H1 (cell line): ENCODE data around the gene TRIOBP. TPM values are rescaled to one million over a fixed set of nuclear protein-coding genes. Genes with fewer than 3 reads are reported as not detected.

ENCODE experiments used
- CTCF ChIA-PET: fragments of 300-600 bp; sonication (Branson Sonifier 250); formaldehyde crosslinking; loops from one replicate; lab custom pipeline; 2021; ENCODE audit not compliant: partially characterized antibody; lab: Charles Lee
- POLR2A ChIA-PET: fragments of 300-600 bp; sonication (Branson Sonifier 250); formaldehyde crosslinking; loops from one replicate; lab custom pipeline; 2021; ENCODE audit warnings: inconsistent platforms; ENCODE audit not compliant: partially characterized antibody; lab: Charles Lee
- DNase-seq, 2 experiments: peaks; one replicate each; pipeline versions ENCODE4 v3.0.0 to v3.0.0-alpha.2; 2010 to 2022; ENCODE audit warnings: low spot score in 2 of 2, low read depth in 1 of 2, mixed read lengths in 1 of 2
- FAIRE-seq: peaks from 2 replicates; lab custom pipeline; 2011; peaks lifted over from hg19 to GRCh38; lab: Jason Lieb, UNC
- H2AFZ ChIP-seq: 2 replicates; pipeline ENCODE4 v1.8.1; 2012; ENCODE audit warnings: low read length, inconsistent platforms
- H2AK5ac ChIP-seq: 2 replicates; pipeline ENCODE4 v1.6.1; 2013; ENCODE audit warnings: low read depth, low read length
- H2BK120ac ChIP-seq: replicated peaks from 2 replicates; pipeline ENCODE3; 2013; ENCODE audit warnings: low read depth, low read length, inconsistent platforms
- H2BK12ac ChIP-seq: 2 replicates; pipeline ENCODE4 v1.6.1; 2013; ENCODE audit warnings: low read depth, low read length
- H2BK15ac ChIP-seq: 2 replicates; pipeline ENCODE4 v1.6.1; 2013; ENCODE audit warnings: low read length
- H2BK20ac ChIP-seq: 2 replicates; pipeline ENCODE4 v1.6.1; 2013; ENCODE audit warnings: low read length
- H2BK5ac ChIP-seq: 2 replicates; pipeline ENCODE4 v1.6.1; 2013; ENCODE audit warnings: low read depth, low read length
- H3K14ac ChIP-seq: 2 replicates; pipeline ENCODE4 v1.6.1; 2013; ENCODE audit warnings: inconsistent platforms; ENCODE audit not compliant: insufficient read length
- H3K18ac ChIP-seq: 2 replicates; pipeline ENCODE4 v1.6.1; 2013; ENCODE audit warnings: low read length; ENCODE audit errors: extremely low read depth
- H3K23ac ChIP-seq: 2 replicates; pipeline ENCODE4 v1.6.1; 2013; ENCODE audit warnings: inconsistent platforms; ENCODE audit not compliant: insufficient read length
- H3K23me2 ChIP-seq: 2 replicates; pipeline ENCODE4 v1.6.1; 2013; ENCODE audit warnings: low read depth, low read length
- H3K27ac ChIP-seq: 2 replicates; pipeline ENCODE4 v1.6.1; 2011; ENCODE audit warnings: low read depth, low read length, inconsistent platforms
- H3K27me3 ChIP-seq, 4 experiments: replicated peaks in 1 of 4; 1 replicate in 1 of 4; 2 replicates in 3 of 4; pipeline versions ENCODE4 v1.6.1 to v1.8.1; 2011 to 2013; ENCODE audit warnings: low read length in 3 of 4, mild to moderate bottlenecking in 3 of 4, inconsistent platforms in 2 of 4, mixed read lengths in 2 of 4, moderate library complexity in 1 of 4; ENCODE audit not compliant: control insufficient read depth in 3 of 4, insufficient read depth in 3 of 4; ENCODE audit errors: extremely low read depth in 1 of 4
- H3K36me3 ChIP-seq, 4 experiments: 2 replicates each; pipeline versions ENCODE4 v1.6.1 to v1.8.1; 2011 to 2013; ENCODE audit warnings: mild to moderate bottlenecking in 4 of 4, low read length in 3 of 4, moderate library complexity in 2 of 4, control low read depth in 1 of 4, inconsistent platforms in 1 of 4; ENCODE audit not compliant: insufficient read depth in 4 of 4, control insufficient read depth in 2 of 4
- H3K4ac ChIP-seq: replicated peaks from 2 replicates; pipeline ENCODE3; 2013; ENCODE audit warnings: low read length, low read depth, mixed read lengths, inconsistent platforms; ENCODE audit not compliant: insufficient read length
- H3K4me1 ChIP-seq, 4 experiments: replicated peaks in 1 of 4; 1 replicate in 1 of 4; 2 replicates in 3 of 4; pipeline versions ENCODE4 v1.6.1 to v1.8.1; 2011 to 2013; ENCODE audit warnings: low read length in 3 of 4, inconsistent platforms in 2 of 4, mixed read lengths in 1 of 4; ENCODE audit not compliant: insufficient read depth in 4 of 4, control insufficient read depth in 3 of 4
- H3K4me2 ChIP-seq, 2 experiments: 2 replicates each; pipeline versions ENCODE4 v1.6.1 to v1.8.1; 2011 to 2013; ENCODE audit warnings: low read depth in 2 of 2, low read length in 2 of 2, control low read depth in 1 of 2, inconsistent platforms in 1 of 2, mild to moderate bottlenecking in 1 of 2; ENCODE audit not compliant: insufficient read depth in 1 of 2
- H3K4me3 ChIP-seq, 4 experiments: fragments of 200-600, 300-600 bp in 1 of 4; sonication (generic), shearing (Covaris generic), sonication (Bioruptor Twin) in 1 of 4; 2 replicates each; pipeline versions ENCODE4 v1.5.1 to v1.8.1; 2011 to 2016; ENCODE audit warnings: low read length in 4 of 4, low read depth in 3 of 4, control low read depth in 2 of 4, inconsistent platforms in 2 of 4, mild to moderate bottlenecking in 2 of 4, mixed read lengths in 1 of 4, moderate library complexity in 1 of 4; ENCODE audit not compliant: insufficient read depth in 2 of 4; ENCODE audit errors: extremely low read depth in 1 of 4
- H3K56ac ChIP-seq: replicated peaks from 2 replicates; pipeline ENCODE3; 2013; ENCODE audit warnings: low read depth, mild to moderate bottlenecking, mixed read lengths, low read length, inconsistent platforms; ENCODE audit not compliant: insufficient read length
- H3K79me1 ChIP-seq: 2 replicates; pipeline ENCODE4 v1.6.1; 2013; ENCODE audit warnings: low read depth, low read length, control low read depth
- H3K79me2 ChIP-seq, 2 experiments: 2 replicates each; pipeline versions ENCODE4 v1.6.1 to v1.8.1; 2012 to 2013; ENCODE audit warnings: low read length in 2 of 2, mild to moderate bottlenecking in 2 of 2, inconsistent platforms in 1 of 2; ENCODE audit not compliant: insufficient read depth in 2 of 2, control insufficient read depth in 1 of 2
- H3K9ac ChIP-seq, 4 experiments: replicated peaks in 1 of 4; 1 replicate in 1 of 4; 2 replicates in 3 of 4; pipeline versions ENCODE4 v1.6.1 to v1.8.1; 2011 to 2013; ENCODE audit warnings: low read depth in 3 of 4, low read length in 3 of 4, control low read depth in 2 of 4, mild to moderate bottlenecking in 2 of 4, moderate library complexity in 2 of 4, inconsistent platforms in 1 of 4; ENCODE audit errors: extremely low read depth in 1 of 4
- H3K9me3 ChIP-seq, 2 experiments: 2 replicates each; pipeline versions ENCODE4 v1.6.1 to v1.8.1; 2012 to 2013; ENCODE audit warnings: mild to moderate bottlenecking in 2 of 2, moderate library complexity in 2 of 2, control low read depth in 1 of 2, inconsistent platforms in 1 of 2, low read depth in 1 of 2, low read length in 1 of 2, mixed read lengths in 1 of 2; ENCODE audit not compliant: insufficient read depth in 2 of 2
- H4K20me1 ChIP-seq, 2 experiments: replicated peaks in 1 of 2; 2 replicates each; pipeline versions ENCODE3 to v1.8.1; 2011 to 2013; ENCODE audit warnings: inconsistent platforms in 2 of 2, low read length in 2 of 2, mild to moderate bottlenecking in 1 of 2; ENCODE audit not compliant: insufficient read depth in 2 of 2, control insufficient read depth in 1 of 2
- H4K5ac ChIP-seq: 2 replicates; pipeline ENCODE4 v1.6.1; 2013; ENCODE audit warnings: low read length, low read depth, mixed read lengths, inconsistent platforms; ENCODE audit not compliant: insufficient read length
- H4K8ac ChIP-seq: 2 replicates; pipeline ENCODE4 v1.8.0; 2013; ENCODE audit warnings: mild to moderate bottlenecking, moderate library complexity, low read length, inconsistent platforms; ENCODE audit not compliant: insufficient read depth; ENCODE audit errors: extremely low read depth
- H4K91ac ChIP-seq: replicated peaks from 2 replicates; pipeline ENCODE3; 2013; ENCODE audit warnings: low read length, mixed read lengths, inconsistent platforms; ENCODE audit not compliant: insufficient read length
- BACH1 ChIP-seq: IDR thresholded peaks from 2 replicates; pipeline ENCODE4 v1.6.1; 2012; ENCODE audit warnings: low read length, improper control_type of control experiment
- CTBP2 ChIP-seq: IDR thresholded peaks from 2 replicates; pipeline ENCODE4 v1.7.0; 2011; ENCODE audit warnings: borderline replicate concordance, mild to moderate bottlenecking, moderate library complexity, mixed read lengths, low read length; ENCODE audit not compliant: insufficient read depth, insufficient read length
- EZH2 ChIP-seq: fragments of 200-600 bp; sonication (generic); IDR thresholded peaks from 2 replicates; pipeline ENCODE4 v1.7.1; 2012; ENCODE audit warnings: low read depth, mild to moderate bottlenecking, moderate library complexity, low read length, inconsistent platforms; ENCODE audit not compliant: severe bottlenecking
- HDAC2 ChIP-seq, 2 experiments: fragments of 300-600 bp in 1 of 2; sonication (generic) in 1 of 2; IDR thresholded peaks; 2 replicates each; pipeline ENCODE4 v1.6.1; 2011 to 2012; ENCODE audit warnings: low read depth in 2 of 2, low read length in 2 of 2, mild to moderate bottlenecking in 2 of 2, moderate library complexity in 2 of 2, borderline replicate concordance in 1 of 2, inconsistent platforms in 1 of 2
- KDM1A ChIP-seq: fragments of 200-600, 300-600 bp; sonication (generic); IDR thresholded peaks from 2 replicates; pipeline ENCODE4 v1.7.1; 2016; ENCODE audit warnings: mild to moderate bottlenecking, low read length, borderline replicate concordance
- POU5F1 ChIP-seq: IDR thresholded peaks from 2 replicates; pipeline ENCODE4 v1.6.1; 2011; ENCODE audit warnings: low read depth, mild to moderate bottlenecking, low read length, moderate library complexity
- SIX5 ChIP-seq: IDR thresholded peaks from 2 replicates; pipeline ENCODE4 v1.6.1; 2011; ENCODE audit warnings: mild to moderate bottlenecking, low read depth, low read length
- YY1 ChIP-seq: IDR thresholded peaks from 2 replicates; pipeline ENCODE4 v1.6.1; 2011; ENCODE audit warnings: low read depth, mild to moderate bottlenecking, low read length
- WGBS, 2 experiments: shearing (Covaris generic) in 1 of 2; methylation state at CpG; one replicate each; pipeline versions ENCODE4 v1.1.6 to v1.1.7; 2013 to 2015; ENCODE audit warnings: low lambda C conversion rate in 2 of 2, mixed read lengths in 2 of 2, inconsistent platforms in 1 of 2, low coverage in 1 of 2, missing lambda C conversion rate in 1 of 2; ENCODE audit not compliant: insufficient replicate concordance in 2 of 2, insufficient coverage in 1 of 2, insufficient read length in 1 of 2; ENCODE audit errors: extremely low coverage in 1 of 2, missing lambda C conversion rate in 1 of 2; 5-methylcytosine and 5-hydroxymethylcytosine counted together
- polyA plus RNA-seq, 7 experiments: library from polyadenylated mRNA; depleted of rRNA in 3 of 7; stranded (reverse) in 5 of 7; unstranded in 2 of 7; fragments of >200 nt in 5 of 7; fragments of 200-250 nt in 2 of 7; gene quantifications; 1 replicate in 5 of 7; 2 replicates in 1 of 7; 4 replicates in 1 of 7; pipeline versions ENCODE4 v1.2.1 to v1.2.3, GENCODE V29; 2011 to 2013; ENCODE audit warnings: missing spikeins in 2 of 7, mixed read lengths in 2 of 7
- total RNA-seq: library from RNA; stranded (reverse); fragmentation: NEBNext Ultra II Directional; extraction: Animal tissue kit (Norgen Biotek cat#: 25700); gene quantifications from 2 replicates; pipeline ENCODE4 v1.2.1, GENCODE V29; 2021
- TF ChIP-seq, protein P1 (sequence below), 3 experiments: IDR thresholded peaks; 1 replicate in 2 of 3; 2 replicates in 1 of 3; pipeline versions ENCODE4 v1.5.1 to v1.6.1; 2011; ENCODE audit warnings: low read length in 3 of 3, mild to moderate bottlenecking in 3 of 3, inconsistent platforms in 2 of 3, low read depth in 1 of 3, moderate library complexity in 1 of 3; ENCODE audit not compliant: insufficient read depth in 1 of 3; ENCODE audit errors: control extremely low read depth in 1 of 3

TRIOBP gene
- total and polyA plus RNA-seq, 2 of the 8 experiments (the other 6 are each of a cell fraction or from before 2014, with no cell fraction given), result 18.2 to 27.3 TPM

DNA sequence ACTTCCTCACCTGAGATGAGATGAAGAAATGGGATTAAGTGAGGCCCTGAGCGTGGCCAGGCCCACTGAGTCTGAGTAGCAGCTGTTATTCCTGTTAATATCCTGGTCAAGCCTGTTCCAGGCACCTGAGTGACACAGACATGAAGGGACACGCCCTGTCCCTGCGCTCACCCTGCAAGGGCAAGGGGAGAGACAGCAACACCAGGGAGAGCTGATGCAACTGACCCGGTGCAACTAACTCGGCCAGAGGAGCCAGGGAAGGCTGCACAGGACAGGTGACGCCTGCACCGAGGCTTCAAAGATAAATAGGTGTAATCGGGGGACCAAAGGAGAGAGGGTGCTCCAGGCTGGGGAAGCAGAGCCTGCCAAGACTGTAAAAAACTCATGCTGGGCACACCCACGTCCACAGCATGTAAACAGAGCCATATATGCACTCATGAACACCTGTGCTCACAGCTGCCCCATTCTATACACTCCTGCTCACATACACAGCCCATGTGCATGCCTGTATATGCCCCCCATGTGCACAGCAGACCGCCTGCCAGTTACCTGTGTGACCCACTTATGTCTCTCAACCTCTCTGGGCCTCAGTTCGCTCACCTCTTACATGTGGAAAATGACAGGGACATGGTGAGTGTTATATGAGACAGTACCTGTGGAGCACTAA, 88.1 kb downstream of the TRIOBP start:
- no peaks in the 10 kb centered on the region; a peak in 1 of 7 replicates for H3K4me1 ChIP-seq
- H3K4ac ChIP-seq, result no peak overlapping the region
- DNase-seq, result no peak
- no peaks in the 10 kb centered on the region for H3K79me2 ChIP-seq
- H3K18ac ChIP-seq, result peak overlapping the region; percentile 38; the same call in 1 of the 2 replicates
- peak overlapping the region; percentile 63; the same call in 1 of the 2 replicates for H2BK5ac ChIP-seq
- H3K23me2 ChIP-seq, result no peaks in the 10 kb centered on the region
- no peak overlapping the region for H4K8ac ChIP-seq
- CTCF ChIA-PET, result interaction anchor here (1.0 to 2.1 kb wide), 2 partner anchors 8 to 142 kb away, joined by 3 to 8 read pairs; no protein-coding TSS in a partner anchor
- WGBS, 2 experiments, result 77% methylated on average over 11 of the region's 11 CpGs; no CpG with 5 or more reads in 1 of the 2 experiments
- H3K79me1 ChIP-seq, result no peaks in the 10 kb centered on the region
- H2BK20ac ChIP-seq, result no peak overlapping the region
- 0 out of 2 replicates have a peak overlapping the region, but pooled peaks have one; percentile 39 for H2BK12ac ChIP-seq
- H4K91ac ChIP-seq, result no peak overlapping the region
- H3K27ac ChIP-seq, result no peak overlapping the region
- H2BK120ac ChIP-seq, result no peak overlapping the region
- no peaks in the 10 kb centered on the region for H3K36me3 ChIP-seq
- H3K56ac ChIP-seq, result no peak overlapping the region
- H3K4me2 ChIP-seq, result no peak overlapping the region
- no peak overlapping the region for H3K9ac ChIP-seq
- no peak overlapping the region for H2BK15ac ChIP-seq
- H3K27me3 ChIP-seq, result peaks cover 0 to 22% (median 8%) of the 10 kb centered on the region in 4 experiments; a peak in 3 of 7 replicates
- H3K23ac ChIP-seq, result no peak overlapping the region
- H3K9me3 ChIP-seq, result no peaks in the 10 kb centered on the region; a peak in 1 of 4 replicates
- FAIRE-seq, result no peak
- H4K20me1 ChIP-seq, result no peaks in the 10 kb centered on the region
- H2AFZ ChIP-seq, result no peak overlapping the region
- H4K5ac ChIP-seq, result no peak overlapping the region
- POLR2A ChIA-PET, result interaction anchor here (1.2 kb wide), 1 partner anchor 9 kb away, joined by 3 read pairs; no protein-coding TSS in a partner anchor
- no peak overlapping the region for H3K14ac ChIP-seq
- H3K4me3 ChIP-seq, result no peak overlapping the region
- H2AK5ac ChIP-seq, result no peak overlapping the region
- TF ChIP-seq SIX5 (no peak), YY1 (no peak), KDM1A (no peak), EZH2 (no peak), BACH1 (no peak), CTBP2 (no peak), HDAC2 (IDR thresholded peaks at IDR 0.05; ENCODE audit: borderline replicate concordance in 1 of 2, low read depth in 2 of 2, low read length in 2 of 2) (no peak), POU5F1 (no peak)
- TF ChIP-seq, protein P1, sequence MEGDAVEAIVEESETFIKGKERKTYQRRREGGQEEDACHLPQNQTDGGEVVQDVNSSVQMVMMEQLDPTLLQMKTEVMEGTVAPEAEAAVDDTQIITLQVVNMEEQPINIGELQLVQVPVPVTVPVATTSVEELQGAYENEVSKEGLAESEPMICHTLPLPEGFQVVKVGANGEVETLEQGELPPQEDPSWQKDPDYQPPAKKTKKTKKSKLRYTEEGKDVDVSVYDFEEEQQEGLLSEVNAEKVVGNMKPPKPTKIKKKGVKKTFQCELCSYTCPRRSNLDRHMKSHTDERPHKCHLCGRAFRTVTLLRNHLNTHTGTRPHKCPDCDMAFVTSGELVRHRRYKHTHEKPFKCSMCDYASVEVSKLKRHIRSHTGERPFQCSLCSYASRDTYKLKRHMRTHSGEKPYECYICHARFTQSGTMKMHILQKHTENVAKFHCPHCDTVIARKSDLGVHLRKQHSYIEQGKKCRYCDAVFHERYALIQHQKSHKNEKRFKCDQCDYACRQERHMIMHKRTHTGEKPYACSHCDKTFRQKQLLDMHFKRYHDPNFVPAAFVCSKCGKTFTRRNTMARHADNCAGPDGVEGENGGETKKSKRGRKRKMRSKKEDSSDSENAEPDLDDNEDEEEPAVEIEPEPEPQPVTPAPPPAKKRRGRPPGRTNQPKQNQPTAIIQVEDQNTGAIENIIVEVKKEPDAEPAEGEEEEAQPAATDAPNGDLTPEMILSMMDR (IDR thresholded peaks at IDR 0.05; ENCODE audit: control extremely low read depth in 1 of 3, insufficient read depth in 1 of 3, low read depth in 1 of 3, low read length in 3 of 3), result no peak
